Caco-2 (cell line): ENCODE measurements around the gene TXNRD2. TPM values are rescaled to one million over a fixed set of nuclear protein-coding genes. Genes with fewer than 3 reads are reported as not detected.

Experiments
- BruUV-seq: library from RNA; stranded (reverse); fragments of 400-500 nt; replicated peaks from 2 replicates; lab custom pipeline; 2021; lab: Mats Ljungman, UMichigan
- CTCF ChIA-PET: fragments of 300-600 bp; sonication (Branson Sonifier 250); formaldehyde crosslinking; loops from one replicate; lab custom pipeline; 2022; ENCODE audit warnings: antibody characterized with exemption; lab: Charles Lee
- POLR2A ChIA-PET: fragments of 300-600 bp; sonication (Branson Sonifier 250); formaldehyde crosslinking; loops from one replicate; lab custom pipeline; 2022; ENCODE audit warnings: antibody characterized with exemption; lab: Charles Lee
- DNase-seq, 2 experiments: peaks; one replicate each; pipeline versions ENCODE4 v3.0.0 to v3.0.0-alpha.2; 2020 to 2022
- H3K27me3 ChIP-seq: replicated peaks from 2 replicates; pipeline ENCODE4 v1.6.0; 2011; ENCODE audit warnings: low read length; ENCODE audit not compliant: control insufficient read depth, insufficient read depth
- H3K36me3 ChIP-seq: 2 replicates; pipeline ENCODE4 v1.5.1; 2011; ENCODE audit warnings: low read length; ENCODE audit not compliant: control insufficient read depth, insufficient read depth
- H3K4me1 ChIP-seq: fragments of 250-450 bp; sonication (Bioruptor Pico); 2 replicates; pipeline ENCODE4 v1.5.1; 2020; ENCODE audit warnings: mild to moderate bottlenecking
- H3K4me3 ChIP-seq: 2 replicates; pipeline ENCODE4 v1.5.1; 2011; ENCODE audit warnings: low read depth, mild to moderate bottlenecking, control low read depth, low read length
- H3K9me3 ChIP-seq: fragments of 250-450 bp; sonication (Bioruptor Pico); 2 replicates; pipeline ENCODE4 v1.5.1; 2020; ENCODE audit warnings: mild to moderate bottlenecking, moderate library complexity
- H3K27ac Mint-ChIP-seq: one replicate; pipeline ENCODE4 v1.8.0; 2022; ENCODE audit warnings: mixed read lengths; ENCODE audit not compliant: unreplicated experiment
- H3K27me3 Mint-ChIP-seq: one replicate; pipeline ENCODE4 v1.8.0; 2022; ENCODE audit warnings: mixed read lengths; ENCODE audit not compliant: insufficient read depth, unreplicated experiment
- H3K36me3 Mint-ChIP-seq: one replicate; pipeline ENCODE4 v1.8.0; 2022; ENCODE audit warnings: mild to moderate bottlenecking, mixed read lengths; ENCODE audit not compliant: insufficient read depth, unreplicated experiment
- H3K4me1 Mint-ChIP-seq: one replicate; pipeline ENCODE4 v1.8.0; 2022; ENCODE audit warnings: low read depth, mixed read lengths; ENCODE audit not compliant: unreplicated experiment
- H3K4me3 Mint-ChIP-seq: one replicate; pipeline ENCODE4 v1.8.0; 2022; ENCODE audit warnings: mild to moderate bottlenecking, moderate library complexity, mixed read lengths; ENCODE audit not compliant: unreplicated experiment
- H3K9me3 Mint-ChIP-seq: one replicate; pipeline ENCODE4 v1.8.0; 2022; ENCODE audit warnings: mixed read lengths; ENCODE audit not compliant: unreplicated experiment
- intact Hi-C: fragments of 100-400 bp; cut with micrococcal nuclease; formaldehyde crosslinking; loops from one replicate; pipeline ENCODE4 v1.10.0; 2022; ENCODE audit not compliant: unreplicated experiment
- total RNA-seq: library from RNA; stranded (reverse); gene quantifications from 2 replicates; pipeline ENCODE4 v1.2.3, GENCODE V29; 2022
- TF ChIP-seq, protein P1 (sequence below), 2 experiments: fragments of 200-600 bp in 1 of 2; IDR thresholded peaks; 1 replicate in 1 of 2; 2 replicates in 1 of 2; pipeline versions ENCODE4 v1.5.1 to v1.8.0; 2011 to 2022; ENCODE audit warnings: antibody characterized with exemption in 1 of 2, control low read depth in 1 of 2, inconsistent platforms in 1 of 2, low read depth in 1 of 2, low read length in 1 of 2, mild to moderate bottlenecking in 1 of 2, moderate library complexity in 1 of 2; ENCODE audit not compliant: insufficient read depth in 1 of 2, severe bottlenecking in 1 of 2, unreplicated experiment in 1 of 2

Gene TXNRD2
- total RNA-seq, 1 experiment from 2014 or later, result 44.8 TPM

DNA sequence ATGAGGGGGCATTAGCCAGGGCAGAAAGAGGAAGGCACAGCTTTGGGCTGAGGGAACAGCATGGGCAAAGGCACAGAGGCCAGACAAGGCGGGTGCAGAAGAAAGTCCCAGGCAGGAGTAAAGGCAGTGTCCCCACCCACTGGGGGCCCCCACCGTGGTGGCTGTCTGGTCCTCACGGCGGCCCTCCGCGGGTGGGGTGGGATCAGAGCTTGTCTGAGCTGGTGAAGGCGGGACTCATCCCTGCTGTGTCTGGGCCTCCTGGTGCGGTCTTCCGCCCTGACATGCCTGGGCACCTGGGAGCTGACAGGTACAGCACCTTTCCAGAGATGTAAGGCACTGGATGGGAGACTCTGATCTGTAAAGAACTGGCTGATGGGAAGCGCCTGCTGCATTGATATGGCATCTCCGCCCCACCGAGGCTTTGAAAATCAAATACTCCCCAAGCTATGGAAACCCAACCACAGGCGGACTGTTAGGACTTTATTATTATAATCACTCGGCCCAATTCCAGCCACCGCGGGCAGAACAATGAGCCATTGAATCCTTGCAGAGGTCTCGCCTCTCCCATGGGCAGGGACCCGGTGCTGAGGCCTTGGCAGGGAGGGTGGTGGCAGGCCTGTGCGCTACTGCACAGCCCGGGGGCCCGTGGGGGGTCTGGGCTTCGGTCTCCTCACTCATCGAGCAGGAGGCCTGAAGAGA lies 72.7 kb downstream of the TXNRD2 start:
- Mint-ChIP-seq H3K9me3 (no peaks in the 10 kb centered on the region), H3K27me3 (no peaks in the 10 kb centered on the region), H3K4me3 (no peak overlapping the region), H3K27ac (no peak overlapping the region), H3K4me1 (no peaks in the 10 kb centered on the region), H3K36me3 (no peaks in the 10 kb centered on the region)
- TF ChIP-seq, protein P1, sequence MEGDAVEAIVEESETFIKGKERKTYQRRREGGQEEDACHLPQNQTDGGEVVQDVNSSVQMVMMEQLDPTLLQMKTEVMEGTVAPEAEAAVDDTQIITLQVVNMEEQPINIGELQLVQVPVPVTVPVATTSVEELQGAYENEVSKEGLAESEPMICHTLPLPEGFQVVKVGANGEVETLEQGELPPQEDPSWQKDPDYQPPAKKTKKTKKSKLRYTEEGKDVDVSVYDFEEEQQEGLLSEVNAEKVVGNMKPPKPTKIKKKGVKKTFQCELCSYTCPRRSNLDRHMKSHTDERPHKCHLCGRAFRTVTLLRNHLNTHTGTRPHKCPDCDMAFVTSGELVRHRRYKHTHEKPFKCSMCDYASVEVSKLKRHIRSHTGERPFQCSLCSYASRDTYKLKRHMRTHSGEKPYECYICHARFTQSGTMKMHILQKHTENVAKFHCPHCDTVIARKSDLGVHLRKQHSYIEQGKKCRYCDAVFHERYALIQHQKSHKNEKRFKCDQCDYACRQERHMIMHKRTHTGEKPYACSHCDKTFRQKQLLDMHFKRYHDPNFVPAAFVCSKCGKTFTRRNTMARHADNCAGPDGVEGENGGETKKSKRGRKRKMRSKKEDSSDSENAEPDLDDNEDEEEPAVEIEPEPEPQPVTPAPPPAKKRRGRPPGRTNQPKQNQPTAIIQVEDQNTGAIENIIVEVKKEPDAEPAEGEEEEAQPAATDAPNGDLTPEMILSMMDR (IDR thresholded peaks at IDR 0.05; ENCODE audit: insufficient read depth in 1 of 2, low read depth in 1 of 2, low read length in 1 of 2, severe bottlenecking in 1 of 2, unreplicated experiment in 1 of 2), result no peak
- BruUV-seq, result no TSS peak
- no peaks in the 10 kb centered on the region for H3K9me3 ChIP-seq
- no peaks in the 10 kb centered on the region; the same call in 1 of the 2 replicates for H3K4me1 ChIP-seq
- ChIA-PET POLR2A (no interaction called here), CTCF (no interaction called here)
- H3K27me3 ChIP-seq, result no peaks in the 10 kb centered on the region
- H3K36me3 ChIP-seq, result no peaks in the 10 kb centered on the region
- no peak overlapping the region for H3K4me3 ChIP-seq
- DNase-seq, result no peak
- intact Hi-C loops, result no loop called here

DNA sequence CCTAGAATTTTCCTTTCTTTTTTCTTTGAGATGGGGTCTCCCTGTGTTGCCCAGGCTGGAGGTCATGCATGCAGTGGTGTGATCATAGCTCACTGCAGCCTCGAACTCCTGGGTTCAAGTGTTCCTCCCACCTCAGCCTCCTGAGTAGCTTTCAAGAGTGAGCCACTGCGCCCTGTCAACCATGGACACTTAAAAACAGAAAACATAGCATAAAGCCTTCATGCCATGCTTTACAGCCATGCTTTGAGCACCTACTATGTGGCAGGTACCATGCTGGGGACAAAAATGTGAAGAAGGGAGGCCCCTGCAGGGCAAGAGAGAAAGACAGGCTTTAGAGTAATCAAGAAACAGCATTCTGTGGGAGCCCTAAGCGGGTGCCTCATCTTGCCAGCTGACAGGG lies 73.3 kb downstream of the TXNRD2 start:
- H3K4me1 Mint-ChIP-seq, result no peaks in the 10 kb centered on the region
- intact Hi-C loops, result no loop called here
- H3K27ac Mint-ChIP-seq, result no peak overlapping the region
- BruUV-seq, result no TSS peak
- no peak for DNase-seq
- Histone ChIP-seq H3K36me3 (no peaks in the 10 kb centered on the region), H3K27me3 (no peaks in the 10 kb centered on the region), H3K4me3 (no peak overlapping the region), H3K9me3 (no peaks in the 10 kb centered on the region), H3K4me1 (no peaks in the 10 kb centered on the region; the same call in 1 of the 2 replicates)
- H3K4me3 Mint-ChIP-seq, result no peak overlapping the region
- TF ChIP-seq, protein P1 (IDR thresholded peaks at IDR 0.05; ENCODE audit: insufficient read depth in 1 of 2, low read depth in 1 of 2, low read length in 1 of 2, severe bottlenecking in 1 of 2, unreplicated experiment in 1 of 2), result no peak
- H3K9me3 Mint-ChIP-seq, result no peaks in the 10 kb centered on the region
- no peaks in the 10 kb centered on the region for H3K27me3 Mint-ChIP-seq
- no peaks in the 10 kb centered on the region for H3K36me3 Mint-ChIP-seq
- ChIA-PET CTCF (interaction anchor here (0.6 kb wide), 1 partner anchor 222 kb away, joined by 6 read pairs; no protein-coding TSS in a partner anchor), POLR2A (no interaction called here)

GRCh38 chr22:19867617-19868016 lies 74.0 kb downstream of the TXNRD2 start:
- no peak for DNase-seq
- TF ChIP-seq, protein P1 (IDR thresholded peaks at IDR 0.05; ENCODE audit: insufficient read depth in 1 of 2, low read depth in 1 of 2, low read length in 1 of 2, severe bottlenecking in 1 of 2, unreplicated experiment in 1 of 2), result no peak
- Mint-ChIP-seq H3K4me3 (no peak overlapping the region), H3K9me3 (no peaks in the 10 kb centered on the region), H3K4me1 (no peaks in the 10 kb centered on the region), H3K27ac (no peak overlapping the region), H3K36me3 (no peaks in the 10 kb centered on the region), H3K27me3 (no peaks in the 10 kb centered on the region)
- Histone ChIP-seq H3K9me3 (no peaks in the 10 kb centered on the region), H3K4me1 (no peaks in the 10 kb centered on the region; the same call in 1 of the 2 replicates), H3K4me3 (no peak overlapping the region), H3K36me3 (no peaks in the 10 kb centered on the region), H3K27me3 (no peaks in the 10 kb centered on the region)
- BruUV-seq, result no TSS peak
- POLR2A ChIA-PET, result no interaction called here
- CTCF ChIA-PET, result interaction anchor here (0.6 kb wide), 1 partner anchor 223 kb away, joined by 6 read pairs; no protein-coding TSS in a partner anchor
- intact Hi-C loops, result no loop called here
